NT2/D1 (cell line): Measurements from ENCODE around the gene CYP2C18.

Experiments used
- DNase-seq: peaks from one replicate; pipeline ENCODE4 v3.0.0-alpha.2; 2011; ENCODE audit warnings: low read depth, low spot score
- H3K27me3 ChIP-seq: 2 replicates; pipeline ENCODE4 v1.6.0; 2011; ENCODE audit warnings: mild to moderate bottlenecking; ENCODE audit not compliant: insufficient read length, insufficient read depth
- H3K36me3 ChIP-seq: 2 replicates; pipeline ENCODE4 v1.6.1; 2011; ENCODE audit warnings: mild to moderate bottlenecking, low read length, mixed read lengths; ENCODE audit not compliant: insufficient read depth, insufficient read length
- H3K4me1 ChIP-seq: 2 replicates; pipeline ENCODE4 v1.5.1; 2011; ENCODE audit not compliant: insufficient read depth, insufficient read length
- H3K4me3 ChIP-seq: 2 replicates; pipeline ENCODE4 v1.5.1; 2011; ENCODE audit warnings: low read depth; ENCODE audit not compliant: insufficient read length
- H3K9ac ChIP-seq: 2 replicates; pipeline ENCODE4 v1.6.0; 2011; ENCODE audit warnings: low read depth; ENCODE audit not compliant: insufficient read length
- H3K9me3 ChIP-seq: 2 replicates; pipeline ENCODE4 v1.5.1; 2011; ENCODE audit warnings: mild to moderate bottlenecking, low read length; ENCODE audit not compliant: insufficient read depth
- SUZ12 ChIP-seq: IDR thresholded peaks from 2 replicates; pipeline ENCODE4 v1.6.1; 2011; ENCODE audit not compliant: insufficient read length, insufficient read depth; ENCODE audit errors: extremely low read depth
- YY1 ChIP-seq: IDR thresholded peaks from 2 replicates; pipeline ENCODE4 v1.6.1; 2011; ENCODE audit not compliant: insufficient read length, insufficient read depth
- ZNF274 ChIP-seq: IDR thresholded peaks from 2 replicates; pipeline ENCODE4 v1.6.1; 2011; ENCODE audit warnings: mild to moderate bottlenecking, low read depth, low read length

Gene CYP2C18

DNA sequence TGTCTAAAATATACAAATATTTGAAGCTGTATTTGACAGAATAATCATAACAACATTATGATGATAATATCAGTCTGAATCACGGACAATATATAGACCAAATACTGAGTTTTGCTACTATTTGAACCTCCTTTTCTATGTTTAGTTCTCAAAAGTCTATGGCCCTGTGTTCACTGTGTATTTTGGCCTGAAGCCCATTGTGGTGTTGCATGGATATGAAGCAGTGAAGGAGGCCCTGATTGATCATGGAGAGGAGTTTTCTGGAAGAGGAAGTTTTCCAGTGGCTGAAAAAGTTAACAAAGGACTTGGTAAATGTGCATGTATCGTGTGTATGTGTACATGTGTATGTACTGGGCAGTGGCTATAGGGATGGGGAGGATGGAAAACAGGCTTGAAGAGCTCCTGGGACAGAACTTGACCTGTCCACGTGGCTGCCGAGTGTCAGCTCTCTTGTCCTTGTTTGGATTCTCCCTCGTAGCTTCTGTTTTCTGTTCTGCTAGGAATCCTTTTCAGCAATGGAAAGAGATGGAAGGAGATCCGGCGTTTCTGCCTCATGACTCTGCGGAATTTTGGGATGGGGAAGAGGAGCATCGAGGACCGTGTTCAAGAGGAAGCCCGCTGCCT lies 4.2 kb downstream of the CYP2C18 start:
- H3K4me1 ChIP-seq: no peaks in the 10 kb centered on the region
- no peaks in the 10 kb centered on the region for H3K9me3 ChIP-seq
- no peak overlapping the region for H3K9ac ChIP-seq
- no peak for DNase-seq
- no peak overlapping the region for H3K4me3 ChIP-seq
- TF ChIP-seq SUZ12 (no peak), YY1 (no peak), ZNF274 (no peak)
- no peaks in the 10 kb centered on the region for H3K36me3 ChIP-seq
- H3K27me3 ChIP-seq: no peaks in the 10 kb centered on the region

- H3K27me3 ChIP-seq: no peaks in the 10 kb centered on the region
Measured at GRCh38 chr10:94706089-94706488, 22.6 kb downstream of the CYP2C18 start.

DNA sequence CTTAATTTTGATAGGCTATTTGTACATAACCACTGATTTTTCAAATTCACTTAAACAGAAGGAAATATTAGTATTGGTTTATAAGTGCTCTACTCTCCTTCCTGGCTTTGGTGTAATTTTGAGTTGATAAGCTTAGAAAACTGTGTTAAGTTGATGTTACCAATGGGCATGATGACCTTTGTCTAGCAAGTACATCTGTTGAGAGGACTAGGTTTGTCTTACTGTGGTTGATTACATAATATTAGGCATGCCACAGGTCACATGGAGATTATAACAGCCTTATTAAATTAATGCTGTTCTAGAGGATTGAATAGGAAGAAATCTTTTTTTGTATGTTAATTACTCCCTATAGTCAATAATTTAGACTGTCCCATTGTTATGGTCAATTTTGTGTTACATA lies 27.0 kb downstream of the CYP2C18 start:
- Histone ChIP-seq H3K9me3 (no peaks in the 10 kb centered on the region), H3K36me3 (no peaks in the 10 kb centered on the region), H3K9ac (no peak overlapping the region), H3K27me3 (no peaks in the 10 kb centered on the region), H3K4me1 (no peaks in the 10 kb centered on the region), H3K4me3 (no peak overlapping the region)
- DNase-seq: no peak
- TF ChIP-seq SUZ12: no peak
- no peak for TF ChIP-seq YY1
- TF ChIP-seq ZNF274: no peak

More at GRCh38 chr10:94706089-94706488, 22.6 kb downstream of the CYP2C18 start:
- Histone ChIP-seq H3K4me3 (no peak overlapping the region), H3K9ac (no peak overlapping the region), H3K9me3 (no peaks in the 10 kb centered on the region), H3K36me3 (no peaks in the 10 kb centered on the region), H3K4me1 (no peaks in the 10 kb centered on the region)
- no peak for TF ChIP-seq YY1
- no peak for DNase-seq

DNA sequence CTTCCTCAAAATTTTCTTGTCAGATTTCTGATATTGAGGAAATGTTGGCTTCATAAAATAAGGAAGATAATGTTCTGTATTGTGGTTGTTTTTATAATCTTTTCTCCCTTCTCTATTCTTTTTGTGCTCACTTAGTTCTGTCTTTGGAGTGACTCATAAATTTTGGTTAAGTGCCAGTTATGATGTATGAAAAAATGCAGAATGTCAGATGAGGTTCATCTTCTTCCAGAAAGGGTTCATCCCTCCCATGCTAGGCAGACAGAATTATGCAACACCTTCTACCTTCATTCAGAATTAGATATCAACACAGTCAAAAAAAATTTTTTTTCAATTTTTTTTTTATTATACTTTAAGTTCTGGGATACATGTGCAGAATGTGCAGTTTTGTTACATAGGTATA lies 42.3 kb downstream of the CYP2C18 start:
- Histone ChIP-seq H3K4me3 (no peak overlapping the region), H3K4me1 (no peaks in the 10 kb centered on the region), H3K36me3 (no peaks in the 10 kb centered on the region), H3K9ac (no peak overlapping the region), H3K27me3 (no peaks in the 10 kb centered on the region), H3K9me3 (no peaks in the 10 kb centered on the region)
- TF ChIP-seq YY1: no peak
- TF ChIP-seq SUZ12: no peak
- TF ChIP-seq ZNF274: no peak
- DNase-seq: no peak

DNA sequence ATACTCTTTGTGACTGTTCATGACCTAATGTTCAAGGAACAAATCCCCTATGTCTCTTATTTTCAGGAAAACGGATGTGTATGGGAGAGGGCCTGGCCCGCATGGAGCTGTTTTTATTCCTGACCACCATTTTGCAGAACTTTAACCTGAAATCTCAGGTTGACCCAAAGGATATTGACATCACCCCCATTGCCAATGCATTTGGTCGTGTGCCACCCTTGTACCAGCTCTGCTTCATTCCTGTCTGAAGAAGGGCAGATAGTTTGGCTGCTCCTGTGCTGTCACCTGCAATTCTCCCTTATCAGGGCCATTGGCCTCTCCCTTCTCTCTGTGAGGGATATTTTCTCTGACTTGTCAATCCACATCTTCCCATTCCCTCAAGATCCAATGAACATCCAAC lies 51.7 kb downstream of the CYP2C18 start:
- no peaks in the 10 kb centered on the region for H3K27me3 ChIP-seq
- no peak overlapping the region for H3K9ac ChIP-seq
- no peak for DNase-seq
- H3K4me1 ChIP-seq: no peaks in the 10 kb centered on the region
- H3K9me3 ChIP-seq: no peaks in the 10 kb centered on the region
- TF ChIP-seq SUZ12 (no peak), YY1 (no peak), ZNF274 (no peak)
- no peak overlapping the region for H3K4me3 ChIP-seq
- H3K36me3 ChIP-seq: no peaks in the 10 kb centered on the region

- no peaks in the 10 kb centered on the region for H3K36me3 ChIP-seq
- no peaks in the 10 kb centered on the region for H3K4me1 ChIP-seq
- peaks cover 12% of the 10 kb centered on the region; the same call in 1 of the 2 replicates for H3K9me3 ChIP-seq
- no peaks in the 10 kb centered on the region for H3K27me3 ChIP-seq
- no peak overlapping the region for H3K9ac ChIP-seq
- DNase-seq: no peak
- no peak overlapping the region for H3K4me3 ChIP-seq
- TF ChIP-seq SUZ12: no peak
- no peak for TF ChIP-seq YY1
- TF ChIP-seq ZNF274: no peak
Measured at GRCh38 chr10:94738588-94738987, 55.1 kb downstream of the CYP2C18 start.

DNA sequence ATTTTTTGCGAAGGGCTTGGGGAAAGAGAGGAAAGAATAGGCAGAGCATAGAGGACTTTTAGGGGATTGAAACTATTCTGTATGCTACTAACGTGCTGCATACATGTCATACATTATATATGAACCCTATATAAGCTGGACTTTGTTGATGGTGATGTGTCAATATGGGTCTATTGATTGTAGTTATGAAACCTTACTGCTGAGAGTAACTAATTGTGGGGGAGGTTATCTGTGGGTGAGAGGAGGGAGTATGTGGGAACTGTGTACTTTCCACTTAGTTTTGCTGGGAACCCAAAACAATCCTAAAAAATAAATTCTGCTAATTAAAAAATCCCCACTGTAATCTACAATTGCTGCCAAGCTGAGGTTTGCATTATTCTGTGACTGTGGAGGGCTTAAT lies 63.6 kb downstream of the CYP2C18 start:
- TF ChIP-seq YY1 (no peak), SUZ12 (no peak), ZNF274 (no peak)
- DNase-seq: no peak
- peaks cover 29% of the 10 kb centered on the region; the same call in 1 of the 2 replicates for H3K9me3 ChIP-seq
- H3K27me3 ChIP-seq: no peaks in the 10 kb centered on the region
- no peak overlapping the region for H3K9ac ChIP-seq
- no peaks in the 10 kb centered on the region for H3K36me3 ChIP-seq
- no peak overlapping the region for H3K4me3 ChIP-seq
- no peaks in the 10 kb centered on the region for H3K4me1 ChIP-seq

- no peak for DNase-seq
- Histone ChIP-seq H3K9me3 (peaks cover 25% of the 10 kb centered on the region; the same call in 1 of the 2 replicates), H3K4me3 (no peak overlapping the region), H3K36me3 (no peaks in the 10 kb centered on the region), H3K9ac (no peak overlapping the region), H3K4me1 (no peaks in the 10 kb centered on the region), H3K27me3 (no peaks in the 10 kb centered on the region)
- TF ChIP-seq YY1 (no peak), ZNF274 (no peak), SUZ12 (no peak)
Measured at GRCh38 chr10:94747838-94748237, 64.3 kb downstream of the CYP2C18 start.
